ENCODE measurements around the gene ZFHX3.

DNA sequence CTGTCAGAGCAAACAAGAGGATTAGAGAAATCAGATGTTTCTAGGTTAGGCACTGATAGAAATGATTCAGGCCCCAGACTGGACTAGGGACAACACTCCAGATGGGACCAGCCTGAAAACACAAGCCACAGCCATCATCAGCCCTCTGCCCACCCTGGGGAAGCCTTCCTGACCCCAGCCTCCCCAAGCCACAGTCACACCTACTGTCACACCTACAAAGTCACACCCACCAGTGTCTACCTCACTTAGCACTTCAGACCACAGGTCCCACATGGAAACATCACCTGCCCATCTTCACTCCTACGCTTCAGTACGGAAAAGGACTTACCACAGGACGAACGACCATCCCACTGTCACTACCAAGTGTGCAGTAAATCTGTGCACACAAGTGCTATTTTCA lies 197.9 kb downstream of the ZFHX3 start:
- TF ChIP-seq, protein P1, sequence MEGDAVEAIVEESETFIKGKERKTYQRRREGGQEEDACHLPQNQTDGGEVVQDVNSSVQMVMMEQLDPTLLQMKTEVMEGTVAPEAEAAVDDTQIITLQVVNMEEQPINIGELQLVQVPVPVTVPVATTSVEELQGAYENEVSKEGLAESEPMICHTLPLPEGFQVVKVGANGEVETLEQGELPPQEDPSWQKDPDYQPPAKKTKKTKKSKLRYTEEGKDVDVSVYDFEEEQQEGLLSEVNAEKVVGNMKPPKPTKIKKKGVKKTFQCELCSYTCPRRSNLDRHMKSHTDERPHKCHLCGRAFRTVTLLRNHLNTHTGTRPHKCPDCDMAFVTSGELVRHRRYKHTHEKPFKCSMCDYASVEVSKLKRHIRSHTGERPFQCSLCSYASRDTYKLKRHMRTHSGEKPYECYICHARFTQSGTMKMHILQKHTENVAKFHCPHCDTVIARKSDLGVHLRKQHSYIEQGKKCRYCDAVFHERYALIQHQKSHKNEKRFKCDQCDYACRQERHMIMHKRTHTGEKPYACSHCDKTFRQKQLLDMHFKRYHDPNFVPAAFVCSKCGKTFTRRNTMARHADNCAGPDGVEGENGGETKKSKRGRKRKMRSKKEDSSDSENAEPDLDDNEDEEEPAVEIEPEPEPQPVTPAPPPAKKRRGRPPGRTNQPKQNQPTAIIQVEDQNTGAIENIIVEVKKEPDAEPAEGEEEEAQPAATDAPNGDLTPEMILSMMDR (IDR thresholded peaks at IDR 0.05; ENCODE audit: low read depth, low read length), result no peak
- no peak for TF ChIP-seq EZH2phosphoT487 (IDR thresholded peaks at IDR 0.05; ENCODE audit: low read depth)
